AG04449 (cell line): ENCODE results near the gene GEMIN2.
"Not testable (repeated sequence)": the region's sequence is repeated elsewhere in the genome, so short reads cannot be mapped to it uniquely, and the experiment has no call there.

Experiments
- CTCF ChIA-PET: fragments of 350-600 bp; formaldehyde crosslinking; extraction: SDS; loops from one replicate; lab custom pipeline; 2021; ENCODE audit warnings: antibody characterized with exemption; lab: Yijun Ruan, JAX
- POLR2A ChIA-PET: fragments of 400-600, 350-600 bp; formaldehyde crosslinking; extraction: SDS; loops from one replicate; lab custom pipeline; 2020; ENCODE audit warnings: antibody characterized with exemption, inconsistent platforms; lab: Yijun Ruan, JAX
- DNase-seq: peaks from one replicate; pipeline ENCODE4 v3.0.0-alpha.2; 2010; ENCODE audit warnings: low read depth, low spot score
- H3K4me3 ChIP-seq: 2 replicates; pipeline ENCODE4 v1.5.1; 2011; ENCODE audit warnings: low read depth, mild to moderate bottlenecking, control low read depth, low read length
- TF ChIP-seq, protein P1 (sequence below): IDR thresholded peaks from one replicate; pipeline ENCODE4 v1.5.1; 2011; ENCODE audit warnings: mild to moderate bottlenecking, moderate library complexity, low read length, control low read depth, inconsistent platforms; ENCODE audit not compliant: insufficient read depth; ENCODE audit errors: missing control alignments

The GEMIN2 gene

DNA sequence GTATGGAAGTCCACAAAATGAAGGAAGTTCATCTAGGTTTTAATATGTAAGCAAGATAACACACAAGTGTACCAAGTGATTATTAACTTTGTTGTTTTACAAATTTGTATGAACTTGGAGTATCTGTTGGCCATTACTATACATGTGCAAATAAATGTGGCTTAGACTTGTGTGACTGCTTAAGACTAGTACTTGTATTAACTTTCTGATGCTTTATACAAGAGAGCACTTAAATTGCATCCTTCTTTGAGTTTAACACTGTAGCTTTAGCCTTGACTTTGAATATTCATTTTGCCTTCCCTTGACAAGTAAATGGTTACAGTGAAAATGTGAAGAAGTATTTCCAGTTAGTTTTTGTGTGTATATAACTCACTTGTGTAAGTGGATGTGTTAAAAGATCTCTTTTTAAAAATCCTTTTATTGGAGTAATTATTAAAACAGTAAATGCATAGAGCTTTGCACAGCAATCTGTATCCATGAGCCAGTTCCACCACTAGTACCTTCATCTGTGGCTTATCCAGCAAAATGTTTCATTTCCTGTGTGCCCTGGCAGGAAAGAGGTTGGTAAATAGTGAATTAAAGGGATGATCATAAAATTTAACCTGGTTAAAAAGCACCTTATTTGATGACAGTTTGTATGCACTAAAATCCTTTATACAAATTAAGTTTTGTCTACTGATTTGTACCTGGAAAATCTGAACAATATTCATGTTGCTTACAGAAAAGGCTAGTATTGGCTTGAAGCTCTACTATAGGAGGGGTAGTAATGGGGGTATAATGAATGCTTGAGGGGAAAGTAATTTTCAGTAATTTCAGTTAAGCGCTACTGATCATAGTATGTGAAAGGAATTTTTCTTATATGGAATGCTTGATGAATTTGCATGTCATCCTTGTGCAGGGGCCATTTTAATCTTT, 68.9 kb downstream of the GEMIN2 start:
- DNase-seq, result no peak
- H3K4me3 ChIP-seq, result no peak overlapping the region
- ChIA-PET CTCF (interaction anchor here (0.6 kb wide), 1 partner anchor 93 kb away, joined by 3 read pairs; no protein-coding TSS in a partner anchor), POLR2A (no interaction called here)
- TF ChIP-seq, protein P1, sequence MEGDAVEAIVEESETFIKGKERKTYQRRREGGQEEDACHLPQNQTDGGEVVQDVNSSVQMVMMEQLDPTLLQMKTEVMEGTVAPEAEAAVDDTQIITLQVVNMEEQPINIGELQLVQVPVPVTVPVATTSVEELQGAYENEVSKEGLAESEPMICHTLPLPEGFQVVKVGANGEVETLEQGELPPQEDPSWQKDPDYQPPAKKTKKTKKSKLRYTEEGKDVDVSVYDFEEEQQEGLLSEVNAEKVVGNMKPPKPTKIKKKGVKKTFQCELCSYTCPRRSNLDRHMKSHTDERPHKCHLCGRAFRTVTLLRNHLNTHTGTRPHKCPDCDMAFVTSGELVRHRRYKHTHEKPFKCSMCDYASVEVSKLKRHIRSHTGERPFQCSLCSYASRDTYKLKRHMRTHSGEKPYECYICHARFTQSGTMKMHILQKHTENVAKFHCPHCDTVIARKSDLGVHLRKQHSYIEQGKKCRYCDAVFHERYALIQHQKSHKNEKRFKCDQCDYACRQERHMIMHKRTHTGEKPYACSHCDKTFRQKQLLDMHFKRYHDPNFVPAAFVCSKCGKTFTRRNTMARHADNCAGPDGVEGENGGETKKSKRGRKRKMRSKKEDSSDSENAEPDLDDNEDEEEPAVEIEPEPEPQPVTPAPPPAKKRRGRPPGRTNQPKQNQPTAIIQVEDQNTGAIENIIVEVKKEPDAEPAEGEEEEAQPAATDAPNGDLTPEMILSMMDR, result no peak

DNA sequence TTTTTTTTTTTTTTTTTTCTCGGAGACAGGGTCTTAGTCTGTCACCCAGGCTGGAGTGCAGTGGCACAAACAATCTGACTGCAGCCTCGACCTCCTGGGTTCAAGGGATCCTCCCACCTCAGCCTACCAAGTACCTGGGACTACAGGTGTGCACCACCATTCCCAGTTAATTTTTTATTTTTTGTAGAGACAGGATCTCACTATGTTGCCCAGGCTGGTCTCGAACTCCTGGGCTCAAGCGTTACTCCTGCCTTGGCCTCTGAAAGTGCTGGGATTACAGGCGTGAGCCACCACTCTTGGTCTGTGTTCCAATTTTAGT, 69.5 kb downstream of the GEMIN2 start:
- not testable (repeated sequence) for H3K4me3 ChIP-seq, DNase-seq
- CTCF ChIA-PET, result interaction anchor here (0.6 kb wide), 1 partner anchor 93 kb away, joined by 3 read pairs; no protein-coding TSS in a partner anchor
- POLR2A ChIA-PET, result interaction anchor here (0.7 kb wide), 1 partner anchor 17 kb away, joined by 5 read pairs; no protein-coding TSS in a partner anchor

DNA sequence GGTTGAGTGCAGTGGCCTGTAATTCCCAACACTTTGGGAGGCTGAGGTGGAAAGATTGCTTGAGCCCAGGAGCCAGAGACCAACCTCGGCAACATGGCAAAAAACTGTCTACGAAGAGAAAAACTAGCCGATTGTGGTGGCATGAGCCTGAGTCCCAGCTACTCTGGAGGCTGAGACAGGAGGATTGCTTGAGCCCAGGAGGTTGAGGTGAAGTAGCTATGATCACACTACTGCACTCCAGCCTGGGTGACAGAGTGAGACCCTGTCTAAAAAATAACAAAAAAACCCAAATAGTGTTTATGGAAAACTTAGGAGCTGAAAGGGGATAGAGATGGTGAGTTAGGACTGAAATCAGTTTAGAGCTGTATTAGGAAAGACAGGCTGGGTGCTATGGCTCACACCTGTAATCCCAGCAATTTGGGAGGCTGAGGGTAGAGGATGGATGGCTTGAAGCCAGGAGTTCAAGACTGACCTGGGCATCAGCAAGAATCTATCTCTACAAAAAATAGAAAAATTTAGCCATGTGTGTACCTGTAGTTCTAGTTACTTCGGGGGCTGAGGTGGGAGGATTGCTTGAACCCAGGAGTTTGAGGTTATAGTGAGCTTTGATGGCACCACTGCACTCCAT, 70.6 kb downstream of the GEMIN2 start:
- TF ChIP-seq, protein P1, result no peak
- DNase-seq, result no peak
- no peak overlapping the region for H3K4me3 ChIP-seq
- POLR2A ChIA-PET, result interaction anchor here (0.9 kb wide), 1 partner anchor 9 kb away, joined by 3 read pairs; no protein-coding TSS in a partner anchor
- CTCF ChIA-PET, result no interaction called here

DNA sequence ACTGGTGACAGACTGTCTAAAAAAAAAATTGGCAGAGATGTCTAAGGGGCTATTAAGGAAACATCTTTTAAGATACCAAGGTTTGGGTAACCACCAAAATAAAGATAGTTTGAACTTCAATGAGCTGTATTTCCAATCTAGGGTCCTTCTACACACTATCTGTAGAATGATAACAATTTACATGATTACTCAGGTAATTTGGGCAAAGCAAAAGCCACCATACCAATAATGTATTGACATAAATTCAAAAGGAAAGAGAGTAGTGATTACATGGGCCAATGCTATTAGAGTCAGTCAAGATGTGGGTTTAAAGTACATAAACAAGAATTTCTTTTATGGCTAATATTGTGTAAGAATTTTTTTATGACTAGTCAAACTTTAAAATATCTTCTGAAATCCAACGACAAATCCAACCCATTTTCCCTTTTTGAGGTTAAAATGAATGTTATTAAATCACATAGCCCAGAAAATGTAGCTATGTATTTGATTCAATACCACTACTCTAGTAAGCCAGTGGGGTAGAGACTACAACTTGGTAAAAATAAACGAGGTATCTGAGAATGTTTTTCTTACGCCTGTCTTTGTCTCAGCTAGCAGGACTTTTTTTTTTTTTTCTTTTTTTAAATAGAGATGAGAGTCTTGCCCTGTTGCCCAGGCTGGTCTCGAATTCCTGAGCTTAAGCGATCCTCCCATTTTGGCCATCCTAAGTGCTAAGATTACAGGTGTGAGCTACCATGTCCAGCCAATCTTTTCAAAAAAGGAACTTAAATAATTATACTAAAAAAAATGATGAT, 71.3 kb downstream of the GEMIN2 start:
- no peak overlapping the region for H3K4me3 ChIP-seq
- TF ChIP-seq, protein P1, result no peak

More for the DNA sequence above, 71.3 kb downstream of the GEMIN2 start:
- ChIA-PET POLR2A (interaction anchor here (0.9 kb wide), 1 partner anchor 10 kb away, joined by 3 read pairs; no protein-coding TSS in a partner anchor), CTCF (no interaction called here)
- no peak for DNase-seq
